ENCODE data around the gene PDE9A. TPM values are rescaled to one million over a fixed set of nuclear protein-coding genes. Genes with fewer than 3 reads are reported as not detected.

Gene PDE9A
- total RNA-seq, 4 donors from 2014 or later = 2.9 to 16.9 (median 7.0) TPM

GRCh38 chr21:42664614-42665013 lies 11.2 kb downstream of the PDE9A start:
- ATAC-seq (ENCODE audit: low FRiP score) = no peak

GRCh38 chr21:42665026-42665425 lies 11.6 kb downstream of the PDE9A start:
- no peak for ATAC-seq (ENCODE audit: low FRiP score)
- TF ChIP-seq CTCF (IDR thresholded peaks at IDR 0.05) = no peak
- DNase-seq (ENCODE audit: low spot score) = no peak

More at GRCh38 chr21:42664614-42665013, 11.2 kb downstream of the PDE9A start:
- TF ChIP-seq CTCF (IDR thresholded peaks at IDR 0.05) = no peak
- no peak for DNase-seq (ENCODE audit: low spot score)

GRCh38 chr21:42665484-42665883 lies 12.1 kb downstream of the PDE9A start:
- TF ChIP-seq CTCF (IDR thresholded peaks at IDR 0.05) = no peak
- no peak for DNase-seq (ENCODE audit: low spot score)
- ATAC-seq (ENCODE audit: low FRiP score) = no peak

- no peak for TF ChIP-seq CTCF (IDR thresholded peaks at IDR 0.05)
- DNase-seq (ENCODE audit: low spot score) (no peak), ATAC-seq (ENCODE audit: low FRiP score) (no peak)
These were observed 12.8 kb downstream of the PDE9A start for GRCh38 chr21:42666023-42666747.

- TF ChIP-seq CTCF (IDR thresholded peaks at IDR 0.05) = no peak
- no peak for DNase-seq (ENCODE audit: low spot score)
- no peak for ATAC-seq (ENCODE audit: low FRiP score)
These were observed 13.5 kb downstream of the PDE9A start for GRCh38 chr21:42666925-42667324.

GRCh38 chr21:42668298-42668992 lies 15.0 kb downstream of the PDE9A start:
- no peak for TF ChIP-seq CTCF (IDR thresholded peaks at IDR 0.05)
- DNase-seq (ENCODE audit: low spot score) (no peak), ATAC-seq (ENCODE audit: low FRiP score) (no peak)

GRCh38 chr21:42669041-42669440 lies 15.6 kb downstream of the PDE9A start:
- no peak for TF ChIP-seq CTCF (IDR thresholded peaks at IDR 0.05)
- DNase-seq (ENCODE audit: low spot score) = no peak
- no peak for ATAC-seq (ENCODE audit: low FRiP score)
